Mesenchymal stem cell (in vitro differentiated cells and primary cell): ENCODE results near the gene STK32B.

Experiments
- DNase-seq: peaks from one replicate; pipeline ENCODE4 v3.0.0-alpha.2; 2013
- H2AFZ ChIP-seq: one replicate; pipeline ENCODE4 v1.6.1; 2013; ENCODE audit warnings: low read depth, mild to moderate bottlenecking, control low read depth, inconsistent platforms, low read length, moderate library complexity
- H2AK5ac ChIP-seq: 2 replicates; pipeline ENCODE4 v1.6.1; 2013; ENCODE audit warnings: low read length, moderate library complexity, mild to moderate bottlenecking, inconsistent platforms; ENCODE audit not compliant: severe bottlenecking
- H2BK120ac ChIP-seq: one replicate; pipeline ENCODE4 v1.6.1; 2013; ENCODE audit warnings: low read depth, mild to moderate bottlenecking, inconsistent platforms, low read length, moderate library complexity
- H2BK12ac ChIP-seq, 2 experiments: one replicate each; pipeline ENCODE4 v1.6.1; 2013; ENCODE audit warnings: inconsistent platforms in 2 of 2, low read length in 2 of 2, mild to moderate bottlenecking in 2 of 2, moderate library complexity in 2 of 2, control low read depth in 1 of 2
- H2BK15ac ChIP-seq: one replicate; pipeline ENCODE4 v1.6.1; 2013; ENCODE audit warnings: mild to moderate bottlenecking, low read depth, inconsistent platforms; ENCODE audit not compliant: poor library complexity, severe bottlenecking
- H2BK5ac ChIP-seq: 2 replicates; pipeline ENCODE4 v1.6.1; 2013; ENCODE audit warnings: low read depth, mild to moderate bottlenecking, low read length, control low read depth, inconsistent platforms; ENCODE audit not compliant: poor library complexity, severe bottlenecking
- H3K14ac ChIP-seq, 2 experiments: one replicate each; pipeline ENCODE4 v1.6.1; 2013; ENCODE audit warnings: inconsistent platforms in 2 of 2, low read length in 2 of 2, control low read depth in 1 of 2, mild to moderate bottlenecking in 1 of 2, moderate library complexity in 1 of 2
- H3K18ac ChIP-seq, 2 experiments: one replicate each; pipeline ENCODE4 v1.6.1; 2013; ENCODE audit warnings: inconsistent platforms in 2 of 2, low read length in 2 of 2, control low read depth in 1 of 2, low read depth in 1 of 2, mild to moderate bottlenecking in 1 of 2
- H3K23ac ChIP-seq, 2 experiments: one replicate each; pipeline ENCODE4 v1.6.1; 2013; ENCODE audit warnings: inconsistent platforms in 2 of 2, low read length in 2 of 2, mild to moderate bottlenecking in 2 of 2, moderate library complexity in 2 of 2, control low read depth in 1 of 2
- H3K27ac ChIP-seq: 2 replicates; pipeline ENCODE4 v1.5.1; 2013; ENCODE audit warnings: mild to moderate bottlenecking, moderate library complexity, low read length, control low read depth, inconsistent platforms; ENCODE audit not compliant: poor library complexity, severe bottlenecking
- H3K27me3 ChIP-seq, 2 experiments: 2 replicates each; pipeline versions ENCODE4 v1.6.1 to v1.7.0; 2013; ENCODE audit warnings: low read length in 2 of 2, mild to moderate bottlenecking in 2 of 2, moderate library complexity in 2 of 2, control low read depth in 1 of 2, inconsistent platforms in 1 of 2; ENCODE audit not compliant: control insufficient read depth in 1 of 2, insufficient read depth in 1 of 2
- H3K36me3 ChIP-seq, 2 experiments: 2 replicates each; pipeline versions ENCODE4 v1.6.1 to v1.7.0; 2013; ENCODE audit warnings: low read length in 2 of 2, control low read depth in 1 of 2, inconsistent platforms in 1 of 2, low read depth in 1 of 2, mild to moderate bottlenecking in 1 of 2; ENCODE audit not compliant: insufficient read depth in 2 of 2, control insufficient read depth in 1 of 2
- H3K4ac ChIP-seq, 2 experiments: one replicate each; pipeline ENCODE4 v1.6.1; 2013; ENCODE audit warnings: inconsistent platforms in 2 of 2, low read length in 2 of 2, mild to moderate bottlenecking in 2 of 2, moderate library complexity in 2 of 2, control low read depth in 1 of 2, low read depth in 1 of 2
- H3K4me1 ChIP-seq: 2 replicates; pipeline ENCODE4 v1.6.1; 2013; ENCODE audit warnings: low read depth, low read length, control low read depth; ENCODE audit not compliant: control insufficient read depth, insufficient read depth
- H3K4me2 ChIP-seq: 2 replicates; pipeline ENCODE4 v1.6.1; 2013; ENCODE audit warnings: low read length, mild to moderate bottlenecking, inconsistent platforms; ENCODE audit not compliant: poor library complexity, severe bottlenecking
- H3K4me3 ChIP-seq, 2 experiments: 2 replicates each; pipeline versions ENCODE4 v1.5.1 to v1.7.0; 2013; ENCODE audit warnings: low read length in 2 of 2, mild to moderate bottlenecking in 2 of 2, control low read depth in 1 of 2, low read depth in 1 of 2; ENCODE audit not compliant: insufficient read depth in 1 of 2
- H3K79me1 ChIP-seq: replicated peaks from 2 replicates; pipeline ENCODE4 v1.6.1; 2013; ENCODE audit warnings: mild to moderate bottlenecking, control low read depth, low read length, inconsistent platforms; ENCODE audit not compliant: poor library complexity, severe bottlenecking
- H3K9ac ChIP-seq: 2 replicates; pipeline ENCODE4 v1.7.0; 2013; ENCODE audit warnings: mild to moderate bottlenecking, low read length, moderate library complexity
- H3K9me3 ChIP-seq: 2 replicates; pipeline ENCODE4 v1.7.0; 2013; ENCODE audit warnings: mild to moderate bottlenecking, low read length; ENCODE audit not compliant: control insufficient read depth
- H4K8ac ChIP-seq: one replicate; pipeline ENCODE4 v1.6.1; 2013; ENCODE audit warnings: inconsistent platforms, mild to moderate bottlenecking, low read length, moderate library complexity
- H4K91ac ChIP-seq: one replicate; pipeline ENCODE4 v1.6.1; 2013; ENCODE audit warnings: mild to moderate bottlenecking, low read length, inconsistent platforms
- WGBS: methylation state at CpG from one replicate; pipeline ENCODE4 v1.1.7; 2013; ENCODE audit warnings: mixed read lengths; 5-methylcytosine and 5-hydroxymethylcytosine counted together

The STK32B gene

DNA sequence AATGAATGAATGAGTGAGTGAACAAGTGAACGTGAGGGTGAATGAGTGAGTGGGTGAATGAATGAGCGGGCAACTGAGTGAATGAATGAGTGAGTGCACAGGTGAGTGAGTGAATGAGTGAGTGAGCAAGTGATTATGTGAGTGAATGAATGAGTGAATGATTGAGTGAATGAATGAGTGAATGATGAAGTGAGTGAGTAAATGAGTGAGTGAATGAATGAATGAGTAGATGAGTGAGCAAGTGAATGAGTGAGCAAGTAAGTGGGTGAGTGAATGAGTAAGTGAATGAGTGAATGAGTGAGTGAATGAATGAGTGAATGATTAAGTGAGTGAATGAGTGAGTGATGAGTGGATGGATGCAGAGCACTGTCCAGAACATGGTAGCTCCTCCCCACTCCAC, 205.8 kb downstream of the STK32B start:
- Histone ChIP-seq H3K9me3 (no peaks in the 10 kb centered on the region), H4K91ac (no peak overlapping the region), H3K4ac (no peak overlapping the region), H3K27me3 (no peaks in the 10 kb centered on the region), H2AFZ (no peak overlapping the region), H3K4me2 (no peak overlapping the region), H3K27ac (no peak overlapping the region), H3K4me3 (no peak overlapping the region), H3K79me1 (peaks cover 9% of the 10 kb centered on the region), H3K4me1 (no peaks in the 10 kb centered on the region), H4K8ac (no peak overlapping the region), H3K9ac (no peak overlapping the region), H2BK12ac (no peak overlapping the region), H3K36me3 (no peaks in the 10 kb centered on the region), H2BK120ac (no peak overlapping the region), H2BK5ac (no peak overlapping the region), H2AK5ac (no peak overlapping the region), H3K18ac (no peak overlapping the region), H3K23ac (no peak overlapping the region), H3K14ac (no peak overlapping the region), H2BK15ac (no peak overlapping the region)
- 72% methylated on average over 2 of the region's 2 CpGs for WGBS
- no peak for DNase-seq

DNA sequence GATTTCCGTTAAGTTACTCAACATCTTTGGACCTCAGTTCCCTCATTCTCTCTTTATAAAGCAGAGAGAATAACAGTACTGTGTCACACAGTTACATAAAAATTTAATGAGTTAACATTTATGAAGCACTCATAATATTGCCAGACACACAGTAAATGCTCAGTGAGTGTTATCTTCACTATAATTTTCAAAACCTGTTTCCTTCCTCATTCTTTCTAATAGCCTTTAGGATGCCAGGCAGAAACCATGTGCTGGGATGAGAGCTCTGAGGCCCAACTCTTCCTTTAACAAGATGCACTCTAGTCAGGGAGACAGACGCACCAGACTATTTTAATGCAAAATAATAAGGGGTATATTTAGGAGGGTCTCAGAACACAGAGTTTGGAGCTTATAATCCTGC, 208.2 kb downstream of the STK32B start:
- H2AK5ac ChIP-seq: no peak overlapping the region
- H3K23ac ChIP-seq: no peak overlapping the region
- H2AFZ ChIP-seq: no peak overlapping the region
- no peaks in the 10 kb centered on the region for H3K9me3 ChIP-seq
- H3K79me1 ChIP-seq: peaks cover 6% of the 10 kb centered on the region
- H3K36me3 ChIP-seq: no peaks in the 10 kb centered on the region
- H3K27ac ChIP-seq: no peak overlapping the region
- no peak overlapping the region for H2BK15ac ChIP-seq
- H2BK5ac ChIP-seq: no peak overlapping the region
- H3K4me1 ChIP-seq: no peaks in the 10 kb centered on the region
- H3K9ac ChIP-seq: no peak overlapping the region
- H2BK12ac ChIP-seq: no peak overlapping the region
- H4K8ac ChIP-seq: no peak overlapping the region
- no peak overlapping the region for H3K4me3 ChIP-seq
- 80% methylated on average over 1 of the region's 2 CpGs for WGBS
- H4K91ac ChIP-seq: no peak overlapping the region
- no peak overlapping the region for H3K14ac ChIP-seq
- H3K18ac ChIP-seq: no peak overlapping the region
- DNase-seq: no peak
- H3K4ac ChIP-seq: no peak overlapping the region
- H2BK120ac ChIP-seq: no peak overlapping the region
- H3K27me3 ChIP-seq: no peaks in the 10 kb centered on the region
- H3K4me2 ChIP-seq: no peak overlapping the region

DNA sequence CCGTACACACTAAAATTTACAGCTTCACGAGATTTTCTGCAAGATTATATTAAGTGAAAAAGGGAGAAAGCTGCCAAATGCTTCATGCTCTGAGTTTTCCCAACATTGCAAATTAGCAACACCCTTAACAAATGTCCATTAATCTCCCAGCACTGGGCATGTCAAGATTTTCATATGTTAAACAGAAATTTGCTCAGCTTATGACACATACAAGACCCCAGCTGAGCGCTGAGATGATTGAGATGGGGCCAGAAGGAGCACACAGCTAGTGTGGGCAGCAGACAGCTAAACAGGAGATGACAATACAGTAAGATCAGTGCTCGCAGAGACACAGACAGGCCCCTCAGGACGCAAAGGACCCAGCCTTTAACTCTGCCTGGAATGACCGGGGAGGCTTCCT, 208.8 kb downstream of the STK32B start:
- no peak overlapping the region for H3K4me2 ChIP-seq
- no peak overlapping the region for H2BK15ac ChIP-seq
- no peak overlapping the region for H4K8ac ChIP-seq
- H3K27ac ChIP-seq: no peak overlapping the region
- H3K79me1 ChIP-seq: peaks cover 6% of the 10 kb centered on the region
- no peak overlapping the region for H2BK12ac ChIP-seq
- no peak overlapping the region for H4K91ac ChIP-seq
- H3K36me3 ChIP-seq: no peaks in the 10 kb centered on the region
- no peak for DNase-seq
- no peaks in the 10 kb centered on the region for H3K9me3 ChIP-seq
- H3K27me3 ChIP-seq: no peaks in the 10 kb centered on the region
- H2BK5ac ChIP-seq: no peak overlapping the region
- no peak overlapping the region for H3K14ac ChIP-seq
- WGBS: 87% methylated on average over 6 of the region's 6 CpGs
- H3K9ac ChIP-seq: no peak overlapping the region
- no peak overlapping the region for H3K18ac ChIP-seq
- H3K4me1 ChIP-seq: no peaks in the 10 kb centered on the region
- H2BK120ac ChIP-seq: no peak overlapping the region
- no peak overlapping the region for H3K4ac ChIP-seq
- no peak overlapping the region for H3K4me3 ChIP-seq
- no peak overlapping the region for H2AK5ac ChIP-seq
- H3K23ac ChIP-seq: no peak overlapping the region
- no peak overlapping the region for H2AFZ ChIP-seq

DNA sequence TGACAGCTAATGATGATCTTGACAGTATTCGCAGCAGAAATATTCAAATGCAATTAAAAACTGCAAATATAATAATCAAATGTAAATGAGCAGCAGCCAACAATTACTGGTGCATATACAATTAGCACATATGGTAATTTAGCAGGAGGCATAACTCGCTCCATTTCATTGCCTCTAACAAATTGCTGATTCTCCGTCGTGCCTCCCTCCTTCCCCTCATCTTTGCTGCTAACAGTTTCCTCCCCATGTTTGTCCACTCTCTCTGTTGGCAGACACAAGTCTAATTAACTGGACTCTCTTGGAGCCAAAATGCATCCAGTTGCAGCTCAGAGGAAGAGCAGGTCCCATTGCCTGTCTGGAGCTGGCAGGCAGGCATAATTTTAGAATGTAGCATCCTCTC, 210.6 kb downstream of the STK32B start:
- no peak overlapping the region for H2BK15ac ChIP-seq
- DNase-seq: no peak
- no peak overlapping the region for H3K27ac ChIP-seq
- H2BK12ac ChIP-seq: no peak overlapping the region
- H4K91ac ChIP-seq: no peak overlapping the region
- no peak overlapping the region for H2AK5ac ChIP-seq
- no peaks in the 10 kb centered on the region for H3K4me1 ChIP-seq
- no peaks in the 10 kb centered on the region for H3K27me3 ChIP-seq
- no peak overlapping the region for H3K4me2 ChIP-seq
- H3K79me1 ChIP-seq: peaks cover 2% of the 10 kb centered on the region
- no peak overlapping the region for H4K8ac ChIP-seq
- H3K4me3 ChIP-seq: no peak overlapping the region
- no peaks in the 10 kb centered on the region for H3K36me3 ChIP-seq
- no peak overlapping the region for H2BK5ac ChIP-seq
- H3K23ac ChIP-seq: no peak overlapping the region
- 88% methylated on average over 3 of the region's 4 CpGs for WGBS
- H3K18ac ChIP-seq: no peak overlapping the region
- no peak overlapping the region for H3K14ac ChIP-seq
- H2AFZ ChIP-seq: no peak overlapping the region
- no peak overlapping the region for H3K4ac ChIP-seq
- H2BK120ac ChIP-seq: no peak overlapping the region
- no peak overlapping the region for H3K9ac ChIP-seq
- H3K9me3 ChIP-seq: no peaks in the 10 kb centered on the region
